RKO (cell line): ENCODE results near the gene FGF6.

Experiments used
- DNase-seq: peaks from one replicate; pipeline ENCODE4 v3.0.0-alpha.2; 2016; ENCODE audit warnings: low spot score

The FGF6 gene

DNA sequence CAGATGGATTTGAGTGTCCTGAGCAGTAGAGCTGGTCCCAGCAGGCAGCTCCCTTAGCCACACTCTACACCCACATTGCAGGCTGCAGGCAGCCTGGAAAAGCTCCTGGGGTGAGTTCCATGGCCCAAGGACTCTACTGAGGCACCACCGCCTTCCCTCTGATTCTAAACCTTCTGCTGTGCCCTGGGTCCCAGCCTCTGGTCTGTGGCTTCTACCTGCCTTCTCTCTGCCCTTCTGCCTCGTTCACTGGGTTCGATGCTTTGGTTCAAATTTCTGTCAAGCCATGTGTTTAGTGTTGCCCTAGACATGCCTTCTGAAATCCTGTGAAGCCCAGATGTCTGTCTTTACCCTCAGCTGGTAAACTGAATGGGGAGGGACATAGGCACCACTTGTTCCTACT lies 1.5 kb upstream of the FGF6 start:
- DNase-seq: no peak

DNA sequence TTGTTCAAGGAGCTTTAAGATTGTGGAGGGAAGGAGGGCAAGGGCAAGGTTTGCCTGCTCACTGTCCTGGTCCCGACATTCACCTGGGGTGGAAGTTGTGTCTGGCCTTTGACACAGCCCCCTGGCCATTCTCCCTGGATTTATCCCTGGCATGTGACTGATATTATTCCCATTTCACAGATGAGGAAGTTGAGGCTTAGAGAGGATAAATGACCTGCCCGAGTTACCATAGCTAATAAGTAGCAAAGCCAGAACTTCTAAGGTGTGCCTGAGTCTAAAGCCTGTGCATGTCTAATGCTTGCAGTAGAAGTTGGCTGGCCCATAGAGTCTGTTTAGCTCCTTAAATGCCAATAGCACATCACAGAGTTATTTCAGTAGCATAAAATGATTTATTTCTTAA lies 720 bp upstream of the FGF6 start:
- no peak for DNase-seq

DNA sequence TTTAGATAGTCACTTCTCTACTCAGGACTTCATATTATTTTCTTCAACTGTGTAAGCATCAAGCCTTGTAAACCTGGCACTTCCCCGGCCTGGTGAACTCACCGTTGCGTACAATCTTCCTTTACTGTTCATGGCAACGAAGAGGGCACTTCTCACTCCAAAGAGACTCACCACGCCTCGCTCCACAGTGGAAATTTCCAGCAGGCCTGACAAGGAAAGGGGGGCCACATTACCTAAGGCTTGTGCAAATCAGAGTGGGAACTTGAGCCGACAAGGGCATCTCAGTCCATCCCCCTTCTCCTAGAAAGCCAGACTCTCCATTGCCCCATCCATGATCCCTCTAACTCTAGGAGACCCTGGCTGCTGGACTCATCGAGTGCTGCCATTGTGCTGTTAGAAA lies 1.6 kb downstream of the FGF6 start:
- DNase-seq: no peak

DNA sequence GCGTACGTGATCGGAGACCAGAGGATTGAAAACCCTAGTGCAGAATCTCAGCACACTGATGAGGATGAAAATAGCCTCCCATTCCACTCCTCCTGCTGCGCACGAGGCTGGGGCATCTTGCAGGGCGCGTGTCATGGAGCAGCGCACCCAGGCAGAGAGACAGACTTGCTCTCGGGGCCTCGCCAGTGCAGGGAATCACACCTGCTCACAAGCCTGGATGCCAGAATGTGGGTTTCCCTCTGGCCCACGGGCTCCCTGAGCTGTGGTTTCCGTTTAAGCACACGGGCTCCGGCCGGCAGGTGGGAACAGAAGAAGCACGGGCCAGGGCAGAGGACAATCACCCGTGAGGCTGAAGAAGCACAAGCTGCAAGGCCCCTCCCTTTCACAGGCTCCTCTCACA lies 2.0 kb downstream of the FGF6 start:
- DNase-seq: no peak

DNA sequence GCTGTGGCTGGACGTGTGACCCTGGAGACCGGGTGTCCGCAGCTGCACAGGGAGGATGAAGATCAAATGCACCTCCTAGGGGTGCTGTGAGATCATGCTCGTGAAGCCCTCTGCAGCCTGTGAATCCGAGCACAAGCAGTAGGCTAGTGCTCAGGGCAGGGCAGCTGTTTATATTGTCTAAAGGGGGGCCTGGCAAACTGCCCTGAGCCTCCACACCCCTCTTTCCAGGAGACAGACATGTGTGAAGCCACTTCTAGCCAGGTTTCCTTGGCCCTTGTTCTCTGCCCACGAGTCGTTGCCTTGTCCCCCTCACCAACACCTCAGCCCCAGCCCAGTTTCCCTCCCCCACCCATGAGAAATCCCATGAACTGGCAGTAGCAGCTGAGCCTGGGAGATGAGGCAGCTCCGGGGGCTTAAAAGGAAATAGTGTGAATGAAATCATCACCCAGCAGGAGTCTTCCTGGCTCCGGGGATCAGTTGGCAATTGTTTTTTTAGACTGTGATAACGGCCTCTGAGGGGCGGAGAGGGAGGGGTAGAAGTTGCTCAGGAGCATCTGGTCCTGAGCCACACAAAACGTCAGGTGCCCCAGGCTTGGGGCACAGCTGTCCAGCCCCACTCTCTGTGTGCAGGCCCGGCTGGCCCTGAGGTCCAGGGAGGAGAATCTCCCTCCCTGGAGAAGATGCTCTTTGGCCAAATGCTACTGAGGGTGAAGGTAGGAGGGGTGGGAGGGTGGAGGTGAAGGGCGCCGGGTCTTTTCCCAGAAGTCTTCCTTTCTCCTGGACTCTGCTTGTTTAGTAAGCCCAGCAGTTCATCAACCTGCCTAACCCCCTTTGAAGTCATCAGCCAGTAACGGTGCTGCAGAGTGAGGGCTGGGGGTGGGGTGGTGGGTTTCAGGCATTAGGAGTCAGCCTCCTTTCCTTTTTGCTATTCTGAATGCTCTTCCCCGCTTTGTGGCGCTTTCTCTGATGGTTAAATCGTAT lies 4.0 kb downstream of the FGF6 start:
- DNase-seq: no peak

DNA sequence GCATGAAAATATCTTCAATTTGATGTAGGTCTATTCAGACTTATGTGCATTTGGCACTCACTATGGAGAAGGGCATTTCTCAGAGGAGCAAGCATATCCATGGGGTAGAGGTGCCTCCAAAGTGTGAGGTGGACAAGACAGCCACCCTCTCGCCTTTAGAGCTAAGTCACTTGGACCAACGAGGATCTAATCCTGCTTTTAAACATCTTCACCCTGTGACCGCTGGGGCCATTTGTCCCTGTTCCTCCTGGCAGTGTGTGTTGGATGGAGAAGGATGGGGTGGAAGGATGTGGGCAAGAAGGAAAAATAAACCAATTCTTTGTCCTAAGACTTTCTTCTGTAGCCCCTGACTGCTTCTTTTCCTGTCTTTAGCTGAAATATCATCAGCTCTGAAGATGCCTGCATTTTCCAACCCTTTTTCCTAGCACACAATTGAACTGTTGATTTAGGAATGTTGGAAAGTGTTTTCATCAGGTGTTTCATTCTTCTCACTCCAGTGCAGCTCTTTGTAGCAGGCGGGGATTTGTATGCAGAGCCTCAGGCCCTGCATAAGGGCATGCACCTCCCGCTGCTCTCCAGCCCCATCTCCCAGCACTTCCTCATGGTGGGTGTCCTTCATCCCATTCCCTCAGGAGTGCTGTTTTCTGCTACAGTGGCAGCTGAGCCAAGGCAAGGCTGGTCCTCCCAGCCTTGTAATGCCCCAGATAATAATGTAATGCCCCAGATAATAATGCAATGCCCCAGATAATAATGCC lies 5.3 kb downstream of the FGF6 start:
- no peak for DNase-seq

DNA sequence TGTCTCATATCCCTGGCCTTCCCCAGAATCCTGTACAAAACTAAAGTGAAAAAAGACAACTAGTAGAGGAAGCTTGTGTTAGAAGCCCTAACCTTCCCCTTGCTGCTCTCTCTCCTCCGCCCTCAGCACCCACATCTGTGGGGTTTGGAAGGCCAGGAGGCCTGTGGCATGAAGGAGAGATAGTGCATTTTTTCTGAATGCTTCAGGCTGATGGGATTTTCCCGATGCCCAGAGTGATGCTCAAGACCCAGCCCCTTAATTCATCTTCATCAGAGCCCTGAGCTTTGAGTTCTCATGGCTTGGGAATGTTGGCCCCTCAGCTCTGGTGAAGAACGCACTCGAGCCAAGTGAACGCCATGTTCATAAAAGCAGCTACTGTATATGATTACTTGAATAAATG lies 5.9 kb downstream of the FGF6 start:
- DNase-seq: no peak

DNA sequence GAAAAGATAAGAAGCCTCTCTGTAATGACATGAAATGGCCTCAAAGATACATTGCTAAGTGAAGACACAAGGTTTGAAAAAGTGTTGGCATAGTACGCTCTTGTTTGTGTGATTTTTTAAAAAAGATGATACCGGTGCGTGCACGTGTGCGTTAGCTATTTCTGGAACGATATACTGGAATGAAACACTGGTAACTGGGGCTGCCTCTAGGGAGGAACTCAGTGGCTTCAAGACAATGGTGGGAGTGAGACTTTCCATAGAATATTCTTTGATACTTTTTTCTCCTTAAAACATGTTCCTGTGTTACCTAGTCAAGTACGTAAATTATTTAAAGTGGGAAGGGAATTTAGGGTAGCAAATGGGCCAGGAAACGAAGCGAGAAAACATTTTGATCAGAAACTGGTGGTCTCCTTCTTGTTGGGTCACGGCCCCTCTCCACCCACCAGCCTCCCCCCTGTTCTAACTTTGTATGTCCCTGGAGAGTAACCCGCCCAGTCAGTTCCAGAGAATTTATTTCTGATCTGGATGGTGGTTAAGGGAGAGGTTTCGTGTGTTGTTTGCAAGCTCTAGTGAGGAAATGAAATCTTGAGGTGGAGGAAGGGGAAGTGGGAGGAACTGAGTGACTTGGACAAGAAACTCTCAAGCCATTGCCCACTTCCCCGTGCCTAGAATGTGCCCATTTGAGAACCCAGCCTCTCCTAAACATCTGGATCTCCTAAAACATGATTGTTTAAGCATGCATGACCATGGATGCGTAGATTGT lies 6.6 kb downstream of the FGF6 start:
- DNase-seq: no peak

DNA sequence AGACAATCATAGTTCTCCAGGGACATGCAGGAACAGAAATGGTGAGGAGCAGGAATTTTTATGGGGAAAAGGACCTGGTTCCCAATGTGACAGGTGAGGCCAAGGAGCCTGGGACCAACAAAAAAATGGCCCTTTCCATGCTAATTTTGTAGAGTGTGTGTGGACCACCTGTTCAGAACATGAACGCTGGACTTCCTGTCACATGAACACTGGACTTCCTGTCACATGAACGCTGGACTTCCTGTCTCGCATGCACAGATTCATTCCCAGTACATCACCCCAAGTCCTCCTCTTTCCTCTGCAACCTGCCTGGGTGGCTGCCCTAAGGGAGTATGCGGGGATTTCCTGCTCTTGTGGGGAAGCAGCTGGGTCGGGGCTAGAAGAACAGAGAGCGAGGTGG lies 10.1 kb downstream of the FGF6 start:
- DNase-seq: no peak

DNA sequence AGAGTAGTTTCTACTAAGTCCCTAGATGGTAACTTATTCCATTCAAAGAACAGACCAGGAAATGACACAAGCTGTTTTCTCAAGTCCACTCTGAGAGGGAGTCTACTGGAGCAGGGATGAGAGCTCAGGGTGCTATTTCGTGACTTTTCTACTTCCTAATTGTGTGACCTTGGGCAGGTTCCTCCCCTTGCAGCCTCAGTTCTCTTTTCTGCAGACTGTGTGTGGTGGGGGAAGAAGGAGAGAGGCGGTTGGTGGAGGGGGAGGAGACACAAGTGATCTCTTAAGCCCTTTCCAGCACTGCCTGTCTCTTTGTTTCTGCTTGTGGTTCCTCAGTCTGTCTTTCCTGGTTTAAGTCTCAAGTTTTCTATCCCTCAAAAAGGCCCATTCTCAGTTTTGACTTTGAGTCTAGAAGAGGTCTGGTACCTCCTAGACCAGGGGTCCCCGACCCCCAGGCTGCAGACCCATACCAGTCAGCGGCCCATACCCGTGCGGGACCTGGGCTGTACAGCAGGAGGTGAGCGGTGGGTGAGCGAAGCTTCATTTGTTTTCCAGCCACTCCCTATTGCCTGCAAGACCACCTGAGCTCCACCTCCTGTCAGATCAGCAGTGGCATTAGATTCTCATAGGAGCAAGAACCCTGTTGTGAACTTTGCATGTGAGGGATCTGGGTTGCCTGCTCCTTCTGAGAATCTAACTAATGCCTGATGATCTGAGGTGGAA lies 10.7 kb downstream of the FGF6 start:
- DNase-seq: no peak

DNA sequence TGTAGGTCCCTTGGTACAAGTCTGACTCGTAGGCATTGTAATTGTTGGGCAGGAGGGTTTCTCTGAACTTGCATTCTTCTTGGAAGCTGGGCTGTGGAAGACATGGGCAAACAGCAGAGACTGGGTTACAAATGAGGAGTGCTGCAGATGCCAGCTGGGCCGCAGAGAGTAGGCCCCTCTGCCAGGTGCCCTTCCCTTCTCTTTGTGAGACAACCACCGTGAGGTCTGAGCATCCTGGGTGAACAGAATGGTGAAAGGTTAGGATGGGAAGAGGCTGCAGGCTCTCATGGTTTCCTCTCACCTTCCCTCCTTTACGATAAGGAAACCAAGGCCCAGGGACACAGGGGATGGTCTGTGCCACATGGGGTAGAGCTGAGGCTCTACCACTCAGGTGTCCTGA lies 11.3 kb downstream of the FGF6 start:
- no peak for DNase-seq

DNA sequence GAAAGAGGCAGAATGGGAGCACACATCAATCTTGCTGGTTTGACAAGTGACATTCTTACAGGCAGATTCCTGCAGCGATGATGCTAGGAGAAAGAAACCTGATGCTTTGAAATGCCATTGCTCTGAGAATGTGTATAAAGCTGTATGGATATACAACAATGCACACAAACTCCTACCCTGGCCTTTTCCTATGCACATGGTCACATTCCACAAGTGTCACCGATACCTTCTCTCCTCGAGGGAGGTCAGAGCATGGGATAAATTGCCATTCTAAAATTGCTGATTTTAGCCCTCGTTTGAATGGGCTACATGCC lies 11.9 kb downstream of the FGF6 start:
- DNase-seq: no peak

DNA sequence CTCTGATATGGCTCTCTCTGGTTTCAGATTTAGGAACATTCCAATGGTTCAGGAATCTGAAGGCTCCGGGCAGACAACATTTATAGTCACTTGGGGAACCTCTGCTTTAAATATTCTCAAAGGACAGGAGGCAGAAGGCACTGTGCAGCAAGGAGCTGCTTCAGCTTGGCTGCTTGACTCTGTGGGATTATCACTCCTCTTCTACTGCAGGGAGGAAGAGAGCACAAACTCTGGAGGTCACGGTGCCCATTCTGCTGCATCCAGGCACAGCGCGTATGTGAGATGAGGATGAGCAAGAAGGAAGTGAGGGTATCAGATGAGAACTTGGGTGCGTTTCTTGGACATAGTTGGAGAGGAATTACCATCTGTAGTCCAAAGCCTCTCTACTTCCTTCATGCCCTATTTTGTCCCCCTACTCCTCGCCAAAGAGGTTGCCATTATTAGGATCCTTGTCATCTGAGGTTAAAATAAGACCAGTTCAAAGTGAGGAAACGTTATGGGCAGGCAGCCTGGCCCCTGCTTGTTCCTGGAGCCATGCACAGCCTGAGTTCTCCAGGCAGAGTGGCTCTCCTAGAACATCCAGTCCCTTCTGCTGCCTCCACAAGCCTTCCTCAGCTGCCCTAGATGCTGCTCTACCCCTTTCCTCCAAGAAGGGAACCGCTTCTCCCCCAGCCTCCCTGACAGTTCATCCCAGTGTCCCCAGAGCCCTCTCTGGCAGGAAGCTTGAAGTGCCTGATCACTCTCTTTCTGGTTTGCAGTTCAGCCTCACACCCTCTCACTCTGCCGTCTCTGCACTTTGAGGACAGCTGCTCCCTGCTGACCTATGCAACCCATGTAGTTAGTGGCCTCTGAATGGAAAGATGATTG lies 12.5 kb downstream of the FGF6 start:
- DNase-seq: no peak

DNA sequence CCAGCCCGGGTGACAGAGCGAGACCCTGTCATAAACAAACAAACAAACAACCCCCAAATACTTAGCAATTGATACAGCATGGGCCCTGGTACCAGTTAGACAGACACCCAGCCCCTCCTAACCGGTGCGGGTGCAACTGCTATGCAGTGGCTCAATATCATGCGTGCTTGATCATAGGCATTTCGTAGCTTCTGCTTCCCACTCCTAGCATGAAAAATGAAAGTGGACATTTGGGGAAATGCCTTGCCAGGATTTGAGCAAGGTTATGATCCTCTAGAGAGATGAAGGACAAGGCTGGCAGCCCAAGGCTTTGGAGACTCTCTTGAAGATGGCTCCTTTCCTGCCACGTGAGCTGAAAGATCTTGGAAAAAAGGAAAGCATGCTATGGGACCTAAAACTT lies 13.7 kb downstream of the FGF6 start:
- DNase-seq: no peak

DNA sequence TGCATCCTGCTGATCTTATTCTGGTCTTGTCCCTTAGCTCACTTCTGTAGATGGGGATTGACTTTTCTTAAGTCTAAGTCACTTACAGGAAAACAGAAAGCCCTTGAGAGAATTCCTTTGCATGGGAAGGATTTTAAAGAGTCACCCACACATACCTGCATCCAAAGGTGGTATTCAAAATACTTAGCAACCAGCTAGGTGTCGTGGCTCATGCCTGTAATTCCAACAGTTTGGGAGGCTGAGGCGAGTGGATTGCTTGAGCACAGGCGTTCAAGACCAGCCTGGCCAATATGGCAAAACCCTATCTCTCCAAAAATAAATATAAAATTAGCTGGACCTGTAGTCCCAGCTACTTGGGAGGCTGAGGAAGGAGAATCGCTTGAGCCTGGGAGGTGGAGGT lies 14.2 kb downstream of the FGF6 start:
- DNase-seq: no peak

DNA sequence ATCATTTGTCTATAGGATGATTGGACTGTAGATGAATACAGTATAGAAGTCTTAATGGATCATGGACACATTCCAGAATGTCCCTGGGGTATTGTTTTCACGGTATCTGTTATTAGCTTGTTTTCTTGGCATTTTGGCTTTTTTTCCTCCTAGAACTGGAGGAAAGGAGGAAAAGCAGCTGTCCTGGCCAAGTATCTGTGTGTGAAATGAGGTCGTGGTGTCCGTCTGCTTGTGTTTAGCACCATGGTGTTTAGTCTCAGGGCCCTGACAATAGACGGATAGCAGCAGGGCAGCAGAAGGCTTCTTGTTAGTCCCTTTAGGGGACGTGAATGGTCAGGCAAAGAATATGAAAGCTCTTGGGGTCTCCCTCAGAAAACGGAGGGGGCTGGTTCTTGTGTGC lies 21.2 kb downstream of the FGF6 start:
- DNase-seq: no peak

DNA sequence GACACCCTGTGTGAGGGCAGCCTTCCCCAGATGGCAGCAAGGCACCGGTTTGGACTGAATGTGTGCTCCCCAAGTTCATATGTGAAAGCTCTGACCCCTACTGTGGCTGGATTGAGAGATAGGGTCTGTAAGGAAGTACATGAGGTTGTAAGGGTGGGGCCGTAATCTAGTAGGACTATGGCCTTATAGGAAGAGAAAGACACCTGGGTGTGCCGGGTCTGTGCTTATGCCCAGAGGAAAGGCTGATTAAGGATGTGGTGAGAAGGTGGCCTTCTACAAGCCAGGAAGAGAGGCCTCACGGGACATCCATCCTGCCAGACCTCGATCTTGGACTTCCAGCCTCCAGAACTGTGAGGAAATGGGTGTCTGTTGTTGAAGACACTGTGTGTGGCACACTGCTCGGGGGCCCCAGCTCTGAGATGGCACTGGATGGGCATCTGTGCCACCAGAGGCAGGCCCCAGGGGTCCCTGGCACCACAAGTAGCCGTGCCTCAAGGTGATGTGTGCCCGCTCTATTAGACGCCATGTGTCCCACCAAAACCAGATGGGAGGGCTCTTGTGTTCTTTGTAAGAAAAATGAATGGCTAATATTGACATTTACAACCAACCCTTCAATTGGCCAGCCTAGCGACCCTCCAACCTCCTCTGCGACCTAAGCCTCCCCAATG lies 22.0 kb downstream of the FGF6 start:
- no peak for DNase-seq

DNA sequence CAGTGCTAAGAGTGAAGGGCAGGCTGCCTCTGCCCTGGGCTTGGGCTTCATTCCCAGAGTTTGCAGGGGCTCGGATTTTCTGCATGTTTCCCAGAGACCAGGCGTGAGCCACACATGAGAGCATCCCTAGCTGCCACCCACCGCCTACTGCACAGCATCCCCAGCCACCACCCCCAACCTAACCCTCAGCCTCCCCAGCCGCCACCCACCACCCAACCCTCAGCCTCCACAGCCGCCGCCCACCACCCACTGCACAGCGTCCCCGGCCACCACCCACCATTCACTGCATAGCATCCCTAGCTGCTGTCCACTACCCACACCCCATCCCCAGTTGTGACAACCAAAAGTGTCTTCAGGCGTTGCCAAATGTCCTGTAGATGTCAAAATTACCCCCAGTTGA lies 22.6 kb downstream of the FGF6 start:
- no peak for DNase-seq

DNA sequence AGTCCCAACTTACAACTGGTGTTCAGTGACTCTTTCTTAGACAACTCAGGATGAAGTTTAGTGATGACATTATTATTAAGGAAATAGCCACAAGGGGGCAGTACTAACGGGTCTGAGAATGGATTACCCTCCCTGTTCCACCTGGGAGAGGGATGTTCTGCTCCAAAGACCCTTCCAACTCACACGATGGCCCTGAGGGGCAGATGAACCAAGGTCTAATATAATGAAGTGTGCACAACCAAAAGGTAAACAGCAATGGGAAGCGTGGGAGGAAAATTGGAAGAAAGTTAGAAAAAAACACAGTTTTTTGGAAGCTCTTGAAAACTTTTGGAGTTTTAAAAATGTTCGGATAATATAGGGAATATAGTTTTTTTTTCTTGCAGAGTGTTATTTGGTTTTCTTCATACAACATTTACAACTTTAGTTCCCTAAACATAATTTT lies 24.0 kb downstream of the FGF6 start:
- DNase-seq: peak; percentile 54

DNA sequence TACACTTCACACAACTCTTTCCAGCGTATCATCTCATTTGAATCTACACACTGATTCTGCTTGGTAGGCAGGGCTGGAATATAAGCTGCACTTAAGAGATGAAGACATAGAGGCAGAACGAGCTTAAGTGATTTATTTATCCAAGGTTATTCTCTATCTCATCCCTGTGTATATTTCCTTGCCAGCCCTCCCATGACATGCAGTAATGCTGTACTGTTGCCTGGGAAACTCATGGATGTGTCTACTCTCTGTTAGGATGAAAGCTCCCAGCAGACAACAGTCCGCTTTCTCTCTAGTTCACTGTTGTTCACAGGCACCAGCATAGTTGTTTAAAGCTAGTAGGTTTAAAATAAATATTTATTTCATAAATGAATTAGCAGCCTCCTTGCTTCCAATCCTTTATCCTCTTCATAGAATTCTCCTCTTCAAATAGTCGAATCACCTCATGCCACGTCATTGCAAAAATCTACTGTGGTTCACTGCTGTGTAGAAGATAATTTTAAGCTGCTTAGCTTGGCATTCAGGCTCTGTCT lies 25.4 kb downstream of the FGF6 start:
- DNase-seq: no peak
